Hematopoietic multipotent progenitor cell treated with erythropoietin and hydrocortisone succinate and interleukin-3 and kit ligand, for 4 days (in vitro differentiated cells): ENCODE data around the gene MGME1.
"Not testable (repeated sequence)": the region's sequence is repeated elsewhere in the genome, so short reads cannot be mapped to it uniquely, and the experiment has no call there.

Experiments
- DNase-seq: peaks from one replicate; pipeline ENCODE4 v3.0.0-alpha.2; 2015

MGME1 gene

DNA sequence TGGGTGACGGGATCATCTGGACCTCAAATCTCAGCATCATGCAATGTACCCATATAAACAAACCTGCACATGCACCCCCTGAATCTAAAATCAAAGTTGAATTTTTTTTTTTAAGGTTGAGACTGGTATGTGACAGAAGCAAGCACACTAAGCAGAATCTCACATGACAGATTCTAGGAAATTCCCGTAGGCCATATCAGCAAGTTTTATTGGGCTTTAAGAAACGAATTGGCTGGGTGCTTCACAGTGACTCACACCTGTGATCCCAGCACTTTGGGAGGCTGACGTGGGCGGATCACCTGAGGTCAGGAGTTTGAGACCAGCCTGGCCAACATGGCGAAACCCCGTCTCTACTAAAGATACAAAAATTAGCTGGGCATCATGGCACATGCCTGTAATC is 58.2 kb downstream of the MGME1 start:
- not testable (repeated sequence) for DNase-seq

DNA sequence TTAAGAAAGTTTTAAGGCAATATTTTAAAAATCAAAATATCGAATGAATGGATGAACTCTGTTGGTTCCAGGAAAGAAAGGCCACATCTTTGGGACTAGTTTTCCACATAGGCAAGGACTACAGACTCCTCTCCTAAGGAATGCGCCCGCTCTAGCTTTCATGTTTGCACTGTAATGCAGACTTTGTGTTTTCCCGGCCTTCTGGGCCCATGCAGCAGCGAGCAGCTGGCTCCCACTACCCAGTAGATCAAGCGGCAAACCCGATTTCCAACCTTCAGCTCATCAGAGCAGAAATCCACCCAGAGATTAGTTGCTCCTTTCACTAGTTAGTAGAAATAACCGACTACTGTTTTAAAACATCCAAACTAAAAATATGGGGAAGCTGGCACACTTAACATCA is 61.2 kb downstream of the MGME1 start:
- DNase-seq, result no peak

DNA sequence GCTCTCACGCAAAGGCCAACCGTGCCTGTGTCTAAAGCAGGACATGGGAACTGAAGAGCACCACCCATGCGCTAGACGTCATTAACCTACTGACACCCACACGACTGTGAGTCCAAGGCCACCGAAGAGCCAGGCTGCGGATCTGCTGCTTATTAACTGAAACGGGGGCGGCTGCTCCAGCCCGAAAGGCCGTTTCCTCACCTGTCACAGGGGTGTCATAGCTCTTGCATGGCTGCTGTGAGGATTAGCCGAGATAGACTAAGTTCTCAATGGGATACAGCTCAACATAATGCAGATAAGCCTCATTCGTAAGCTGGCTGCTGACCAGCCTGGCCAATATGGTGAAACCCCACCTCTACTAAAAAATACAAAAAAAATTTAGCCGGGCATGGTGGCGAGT is 62.2 kb downstream of the MGME1 start:
- DNase-seq, result no peak

DNA sequence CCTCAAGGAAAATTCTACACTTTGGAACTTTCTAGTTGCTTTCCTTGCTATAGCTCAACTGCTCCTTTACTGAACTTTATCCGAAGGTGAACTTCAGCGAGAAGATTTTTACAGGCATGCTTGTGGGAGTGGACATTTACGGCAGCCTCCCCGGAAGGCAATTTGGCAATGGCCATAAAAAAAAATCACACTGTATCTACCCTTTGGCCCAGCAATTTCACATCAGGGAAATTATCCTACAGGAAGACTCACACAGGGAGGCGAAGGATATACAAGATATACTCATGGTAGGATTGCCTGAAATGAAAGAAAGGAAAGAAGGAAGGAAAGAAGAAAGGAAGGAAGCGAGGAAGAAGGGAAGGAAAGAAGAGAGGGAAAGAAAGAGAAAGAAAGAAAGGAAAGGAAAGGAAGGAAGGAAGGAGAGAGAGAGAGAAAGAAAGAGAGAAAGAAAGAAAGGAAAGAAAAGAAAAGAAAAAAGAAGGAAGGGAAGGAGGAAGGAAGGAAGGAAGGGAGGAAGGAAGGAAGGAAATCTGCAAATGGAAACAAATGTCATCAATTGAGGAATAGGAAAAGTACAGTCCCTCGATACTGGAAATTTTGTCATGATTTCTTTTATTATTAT is 63.2 kb downstream of the MGME1 start:
- DNase-seq, result no peak

DNA sequence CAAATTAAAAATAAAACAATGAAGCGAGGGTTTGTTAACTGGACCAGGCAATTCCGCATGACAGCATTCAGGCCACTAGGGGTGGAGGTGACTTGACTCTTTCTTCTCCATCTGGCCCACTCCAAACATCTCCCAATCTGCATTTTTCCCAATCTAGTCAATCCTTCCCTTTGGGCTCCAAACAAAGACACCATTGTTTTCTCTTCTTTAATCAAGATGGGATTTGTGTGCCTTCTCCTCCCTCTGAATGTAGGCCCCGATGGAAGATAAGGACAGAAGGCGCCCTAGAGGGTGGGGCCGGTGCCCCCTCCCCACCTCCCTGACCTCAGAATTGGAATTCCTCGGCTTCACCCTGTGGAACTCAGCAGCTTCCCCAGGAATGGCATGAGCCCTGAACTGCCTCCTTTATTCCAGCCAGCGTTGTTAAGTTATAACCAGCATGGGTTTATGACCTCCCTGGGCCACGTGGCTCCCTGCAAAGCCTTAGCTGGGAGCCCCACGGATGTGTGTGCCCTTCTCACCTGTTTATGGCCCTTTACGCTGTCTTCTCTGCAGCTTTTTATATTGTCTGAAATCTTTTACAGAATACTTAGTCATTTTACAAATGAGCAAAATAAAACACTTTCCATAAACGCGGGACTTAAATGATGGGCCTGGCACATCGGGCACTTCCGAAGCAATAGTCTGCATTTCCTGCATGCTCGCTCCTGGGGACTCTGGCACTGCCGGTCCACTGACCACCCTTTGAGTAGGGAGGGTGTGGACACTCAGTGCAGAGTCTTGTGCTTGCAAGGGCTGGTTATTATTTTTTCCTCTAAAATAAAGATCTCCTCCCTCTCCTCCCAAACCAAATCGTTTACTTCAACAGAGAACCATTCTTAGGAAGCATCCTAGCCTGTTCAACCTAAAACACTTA is 64.4 kb downstream of the MGME1 start:
- DNase-seq, result no peak

DNA sequence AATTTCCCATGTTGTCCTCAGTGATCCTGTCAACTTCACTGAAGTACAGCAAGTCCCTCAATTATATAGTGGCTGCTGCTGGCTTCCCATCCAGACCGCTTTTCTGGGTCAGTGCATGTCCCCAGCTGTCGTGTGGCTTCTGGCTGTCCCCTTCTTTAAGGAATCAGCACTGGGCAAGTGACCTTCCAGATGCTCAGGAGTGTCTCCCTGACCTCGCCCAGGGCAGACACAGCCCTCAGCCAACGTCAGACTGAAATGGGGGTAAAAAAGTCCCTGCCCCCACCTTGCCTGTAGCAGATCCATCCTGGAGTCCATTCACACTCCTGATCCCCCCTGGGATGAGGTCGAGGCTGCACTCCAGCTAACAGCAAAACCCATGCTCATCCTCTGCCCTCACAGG is 65.2 kb downstream of the MGME1 start:
- no peak for DNase-seq

DNA sequence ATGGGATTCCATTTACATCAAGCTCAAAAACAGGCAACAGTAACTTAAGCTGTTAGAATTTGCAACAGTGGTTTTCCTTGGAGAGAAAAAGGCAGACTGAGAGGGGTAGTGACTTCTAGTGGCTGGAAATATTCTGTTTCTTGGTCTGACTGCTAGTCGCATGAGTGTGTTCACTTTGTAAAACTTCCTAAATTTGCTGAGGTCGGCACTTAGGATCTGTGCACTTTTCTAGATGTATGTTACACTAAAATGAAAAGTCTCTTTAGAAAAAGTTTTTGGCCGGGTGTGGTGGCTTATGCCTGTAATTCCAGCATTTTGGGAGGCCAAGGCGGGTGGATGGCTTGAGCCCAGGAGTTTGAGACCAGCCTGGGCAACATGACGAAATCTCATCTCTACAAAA is 70.2 kb downstream of the MGME1 start:
- no peak for DNase-seq
